Fibroblast of lung (primary cell): ENCODE results near the gene FZD2. TPM values are rescaled to one million over a fixed set of nuclear protein-coding genes. Genes with fewer than 3 reads are reported as not detected.

Experiments used
- DNase-seq, 2 donors: peaks; one replicate each; pipeline versions ENCODE4 v3.0.0 to v3.0.0-alpha.2; 2010; ENCODE audit warnings: low read depth in 2 of 2
- H2AFZ ChIP-seq: 2 replicates; pipeline ENCODE4 v1.5.1; 2012; ENCODE audit warnings: low read length, control low read depth, inconsistent platforms
- H3K27ac ChIP-seq: 2 replicates; pipeline ENCODE4 v1.5.1; 2011; ENCODE audit warnings: low read length, control low read depth; ENCODE audit not compliant: insufficient read depth
- H3K27me3 ChIP-seq: 2 replicates; pipeline ENCODE4 v1.5.1; 2011; ENCODE audit warnings: mild to moderate bottlenecking, low read length; ENCODE audit not compliant: control insufficient read depth, insufficient read depth
- H3K36me3 ChIP-seq: 2 replicates; pipeline ENCODE4 v1.5.1; 2011; ENCODE audit warnings: low read length; ENCODE audit not compliant: control insufficient read depth, insufficient read depth
- H3K4me1 ChIP-seq: 2 replicates; pipeline ENCODE4 v1.5.1; 2011; ENCODE audit warnings: low read length; ENCODE audit not compliant: control insufficient read depth, insufficient read depth; ENCODE audit errors: extremely low read depth
- H3K4me2 ChIP-seq: 2 replicates; pipeline ENCODE4 v1.5.1; 2011; ENCODE audit warnings: low read length, control low read depth; ENCODE audit not compliant: insufficient read depth; ENCODE audit errors: extremely low read depth
- H3K4me3 ChIP-seq, 4 experiments: fragments of 200-600 bp in 1 of 4; sonication (generic) in 1 of 4; replicated peaks in 1 of 4; 2 replicates each; pipeline ENCODE4 v1.5.1; 2011 to 2016; ENCODE audit warnings: low read length in 4 of 4, low read depth in 3 of 4, mild to moderate bottlenecking in 3 of 4, control low read depth in 2 of 4, inconsistent platforms in 1 of 4, mixed read lengths in 1 of 4; ENCODE audit not compliant: insufficient read depth in 1 of 4; ENCODE audit errors: control extremely low read depth in 1 of 4
- H3K79me2 ChIP-seq: 2 replicates; pipeline ENCODE4 v1.5.1; 2012; ENCODE audit warnings: mild to moderate bottlenecking, low read length, inconsistent platforms; ENCODE audit not compliant: control insufficient read depth, insufficient read depth
- H3K9ac ChIP-seq: 2 replicates; pipeline ENCODE4 v1.5.1; 2011; ENCODE audit warnings: mild to moderate bottlenecking, low read length, control low read depth; ENCODE audit not compliant: insufficient read depth
- H3K9me3 ChIP-seq: 2 replicates; pipeline ENCODE4 v1.5.1; 2012; ENCODE audit warnings: low read depth, low read length; ENCODE audit not compliant: control insufficient read depth, insufficient read depth
- H4K20me1 ChIP-seq: 2 replicates; pipeline ENCODE4 v1.5.1; 2011; ENCODE audit warnings: low read length; ENCODE audit not compliant: control insufficient read depth, insufficient read depth; ENCODE audit errors: extremely low read depth
- CTCF ChIP-seq, 2 donors: IDR thresholded peaks in 1 of 2; conservative IDR thresholded peaks in 1 of 2; 1 replicate in 1 of 2; 2 replicates in 1 of 2; pipeline ENCODE4 v1.5.1; 2011 to 2012; ENCODE audit warnings: low read length in 2 of 2, control low read depth in 1 of 2, inconsistent platforms in 1 of 2, low read depth in 1 of 2, mild to moderate bottlenecking in 1 of 2
- EZH2 ChIP-seq: IDR thresholded peaks from 2 replicates; pipeline ENCODE4 v1.5.1; 2012; ENCODE audit warnings: low read length, control low read depth, mild to moderate bottlenecking; ENCODE audit errors: missing control alignments
- polyA plus RNA-seq, 2 donors: library from polyadenylated mRNA; depleted of rRNA in 1 of 2; stranded (reverse) in 1 of 2; unstranded in 1 of 2; fragments of >200 nt; gene quantifications; 2 replicates each; pipeline ENCODE4 v1.2.1, GENCODE V29; 2011 to 2012; ENCODE audit warnings: missing spikeins in 1 of 2
- total RNA-seq: library from RNA; depleted of rRNA; stranded (reverse); fragments of >200 nt; gene quantifications from 2 replicates; pipeline ENCODE4 v1.2.1, GENCODE V29; 2014

Gene FZD2
- total and polyA plus RNA-seq, 2 donors (not counting 1 experiment from before 2014, with no cell fraction given) = 20.3 to 23.2 TPM

GRCh38 chr17:44610331-44610730, 53.0 kb downstream of the FZD2 start:
- H3K4me2 ChIP-seq = no peak overlapping the region
- DNase-seq = no peak
- no peak overlapping the region for H3K9ac ChIP-seq
- H4K20me1 ChIP-seq = no peaks in the 10 kb centered on the region
- H3K4me3 ChIP-seq = no peak overlapping the region
- H3K79me2 ChIP-seq = no peaks in the 10 kb centered on the region
- no peaks in the 10 kb centered on the region for H3K9me3 ChIP-seq
- H3K4me1 ChIP-seq = peaks cover 8% of the 10 kb centered on the region
- no peak overlapping the region for H2AFZ ChIP-seq
- no peaks in the 10 kb centered on the region for H3K27me3 ChIP-seq
- TF ChIP-seq CTCF (conservative IDR thresholded peaks at IDR 0.05 in 1 of 2, IDR thresholded peaks at IDR 0.05 in 1 of 2; ENCODE audit: low read depth in 1 of 2, low read length in 2 of 2) = no peak
- no peak for TF ChIP-seq EZH2
- no peak overlapping the region for H3K27ac ChIP-seq
- H3K36me3 ChIP-seq = no peaks in the 10 kb centered on the region

Other genes starting within 250 kb of the FZD2 start
- gene RUNDC3A, start 248.9 kb upstream of the FZD2 start, total RNA-seq = under 0.01 TPM in 1 of 2 replicates, not detected in the other
- gene RUNDC3A, start 248.9 kb upstream of the FZD2 start, polyA plus RNA-seq = 0.05 TPM in 1 of 2 replicates, not detected in the other
- 47.0 and 70.2 TPM in 2 replicates for gene SLC25A39, start 232.7 kb upstream of the FZD2 start, total RNA-seq
- 35.3 and 61.1 TPM in 2 replicates for gene SLC25A39, start 232.7 kb upstream of the FZD2 start, polyA plus RNA-seq
- 315 and 448 TPM in 2 replicates for gene GRN, start 212.2 kb upstream of the FZD2 start, total RNA-seq
- gene GRN, start 212.2 kb upstream of the FZD2 start, polyA plus RNA-seq = 146 and 151 TPM in 2 replicates
- 5.0 and 6.4 TPM in 2 replicates for gene FAM171A2, start 193.6 kb upstream of the FZD2 start, total RNA-seq
- 1.4 and 1.7 TPM in 2 replicates for gene FAM171A2, start 193.6 kb upstream of the FZD2 start, polyA plus RNA-seq
- 0.26 and 0.66 TPM in 2 replicates for gene ITGA2B, start 167.8 kb upstream of the FZD2 start, total RNA-seq
- gene ITGA2B, start 167.8 kb upstream of the FZD2 start, polyA plus RNA-seq = 0.06 and 0.10 TPM in 2 replicates
- gene GPATCH8, start 54.1 kb upstream of the FZD2 start, total RNA-seq = 13.4 and 19.3 TPM in 2 replicates
- gene GPATCH8, start 54.1 kb upstream of the FZD2 start, polyA plus RNA-seq = 13.7 and 14.0 TPM in 2 replicates
- gene MEIOC, start 99.0 kb downstream of the FZD2 start, total RNA-seq = under 0.01 TPM in 1 of 2 replicates, not detected in the other
- 0.07 and 0.08 TPM in 2 replicates for gene MEIOC, start 99.0 kb downstream of the FZD2 start, polyA plus RNA-seq
- 34.7 and 35.2 TPM in 2 replicates for gene CCDC43, start 132.3 kb downstream of the FZD2 start, total RNA-seq
- gene CCDC43, start 132.3 kb downstream of the FZD2 start, polyA plus RNA-seq = 23.9 and 27.9 TPM in 2 replicates
- 1.5 and 3.3 TPM in 2 replicates for gene DBF4B, start 151.2 kb downstream of the FZD2 start, total RNA-seq
- gene DBF4B, start 151.2 kb downstream of the FZD2 start, polyA plus RNA-seq = 2.2 and 6.7 TPM in 2 replicates
- 0.51 and 0.66 TPM in 2 replicates for gene ADAM11, start 201.5 kb downstream of the FZD2 start, total RNA-seq
- gene ADAM11, start 201.5 kb downstream of the FZD2 start, polyA plus RNA-seq = 0.18 and 0.52 TPM in 2 replicates